ENCODE measurements around the gene KICS2. TPM values are rescaled to one million over a fixed set of nuclear protein-coding genes. Genes with fewer than 3 reads are reported as not detected.
"Not testable (repeated sequence)": the region's sequence is repeated elsewhere in the genome, so short reads cannot be mapped to it uniquely, and the experiment has no call there.

KICS2 gene
- total and polyA plus RNA-seq, 2 donors (not counting 3 experiments of a cell fraction or from before 2014, with no cell fraction given), result 1.6 to 3.2 TPM

- H3K4me1 ChIP-seq (ENCODE audit: control insufficient read depth, extremely low read depth, insufficient read depth, low read length), result peaks cover 7% of the 10 kb centered on the region
- no peaks in the 10 kb centered on the region for H3K79me2 ChIP-seq (ENCODE audit: control insufficient read depth, insufficient read depth, low read length)
- no peak overlapping the region for H3K4me2 ChIP-seq (ENCODE audit: insufficient read depth, low read length)
- TF ChIP-seq POLR2A (IDR thresholded peaks at IDR 0.05; ENCODE audit: low read depth, low read length) (no peak), FOS (IDR thresholded peaks at IDR 0.05; ENCODE audit: borderline replicate concordance, insufficient read depth, low read length) (no peak), POLR2AphosphoS5 (IDR thresholded peaks at IDR 0.05; ENCODE audit: insufficient read depth, low read depth, low read length) (no peak), MYC (IDR thresholded peaks at IDR 0.05; ENCODE audit: low read depth, low read length) (no peak), JUN (IDR thresholded peaks at IDR 0.05; ENCODE audit: borderline replicate concordance, insufficient read depth, insufficient read length, low read depth) (no peak), EZH2 (IDR thresholded peaks at IDR 0.05; ENCODE audit: borderline replicate concordance, low read depth, low read length, severe bottlenecking) (no peak), GATA2 (IDR thresholded peaks at IDR 0.05; ENCODE audit: insufficient read depth, insufficient read length, low read depth, low read length) (no peak)
- TF ChIP-seq, protein P1, sequence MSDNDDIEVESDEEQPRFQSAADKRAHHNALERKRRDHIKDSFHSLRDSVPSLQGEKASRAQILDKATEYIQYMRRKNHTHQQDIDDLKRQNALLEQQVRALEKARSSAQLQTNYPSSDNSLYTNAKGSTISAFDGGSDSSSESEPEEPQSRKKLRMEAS (IDR thresholded peaks at IDR 0.05; ENCODE audit: insufficient read depth, insufficient read length), result no peak
- TF ChIP-seq, protein P2, sequence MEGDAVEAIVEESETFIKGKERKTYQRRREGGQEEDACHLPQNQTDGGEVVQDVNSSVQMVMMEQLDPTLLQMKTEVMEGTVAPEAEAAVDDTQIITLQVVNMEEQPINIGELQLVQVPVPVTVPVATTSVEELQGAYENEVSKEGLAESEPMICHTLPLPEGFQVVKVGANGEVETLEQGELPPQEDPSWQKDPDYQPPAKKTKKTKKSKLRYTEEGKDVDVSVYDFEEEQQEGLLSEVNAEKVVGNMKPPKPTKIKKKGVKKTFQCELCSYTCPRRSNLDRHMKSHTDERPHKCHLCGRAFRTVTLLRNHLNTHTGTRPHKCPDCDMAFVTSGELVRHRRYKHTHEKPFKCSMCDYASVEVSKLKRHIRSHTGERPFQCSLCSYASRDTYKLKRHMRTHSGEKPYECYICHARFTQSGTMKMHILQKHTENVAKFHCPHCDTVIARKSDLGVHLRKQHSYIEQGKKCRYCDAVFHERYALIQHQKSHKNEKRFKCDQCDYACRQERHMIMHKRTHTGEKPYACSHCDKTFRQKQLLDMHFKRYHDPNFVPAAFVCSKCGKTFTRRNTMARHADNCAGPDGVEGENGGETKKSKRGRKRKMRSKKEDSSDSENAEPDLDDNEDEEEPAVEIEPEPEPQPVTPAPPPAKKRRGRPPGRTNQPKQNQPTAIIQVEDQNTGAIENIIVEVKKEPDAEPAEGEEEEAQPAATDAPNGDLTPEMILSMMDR (IDR thresholded peaks at IDR 0.05; ENCODE audit: extremely low read depth in 1 of 2, insufficient read depth in 1 of 2, low read depth in 1 of 2, low read length in 2 of 2), result no peak
- DNase-seq (ENCODE audit: low read depth, low spot score) (no peak), FAIRE-seq (no peak)
- H2AFZ ChIP-seq (ENCODE audit: low read depth, low read length), result peak overlapping the region; percentile 27
- BruUV-seq (replicated peaks), result no TSS peak
- ChIA-PET CTCF (interaction anchor here (0.9 to 1.8 kb wide), 4 partner anchors 11 to 375 kb away, joined by 4 to 10 read pairs (median 6); partner anchors contain the start of gene SRGAP1), POLR2A (interaction anchor here (0.7 kb wide), 1 partner anchor 12 kb away, joined by 3 read pairs; no protein-coding TSS in a partner anchor)
- no peak overlapping the region for H3K4me3 ChIP-seq (replicated peaks in 1 of 3; ENCODE audit: insufficient read depth in 1 of 3, low read depth in 1 of 3, low read length in 3 of 3)
- no peak overlapping the region for H3K9ac ChIP-seq (replicated peaks; ENCODE audit: extremely low read depth, insufficient read depth, low read length)
- no peaks in the 10 kb centered on the region for H3K36me3 ChIP-seq (ENCODE audit: control insufficient read depth in 2 of 2, extremely low read depth in 1 of 2, insufficient read depth in 2 of 2, low read length in 2 of 2)
- dilution Hi-C loops (cut with MboI; ENCODE audit: extremely low pct_ligation_motif_present, low sequenced_read_pairs), result no loop called here
- no peaks in the 10 kb centered on the region for H3K9me3 ChIP-seq (replicated peaks; ENCODE audit: control insufficient read depth, insufficient read depth, low read length)
- H4K20me1 ChIP-seq (replicated peaks; ENCODE audit: control insufficient read depth, extremely low read depth, insufficient read depth, low read length), result no peaks in the 10 kb centered on the region
- intact Hi-C loops (cut with micrococcal nuclease), result no loop called here
- no peaks in the 10 kb centered on the region for H3K27me3 ChIP-seq (ENCODE audit: control insufficient read depth in 2 of 2, insufficient read depth in 2 of 2, low read length in 2 of 2)
- H3K9me1 ChIP-seq (replicated peaks; ENCODE audit: control insufficient read depth, extremely low read depth, insufficient read depth, low read length), result no peaks in the 10 kb centered on the region
- H3K27ac ChIP-seq (ENCODE audit: insufficient read depth, low read depth, low read length), result no peak overlapping the region
Observed at GRCh38 chr12:64218597-64218996, 3.5 kb downstream of the KICS2 start.

GRCh38 chr12:64217643-64218042 lies 4.5 kb downstream of the KICS2 start:
- H3K4me3 ChIP-seq (replicated peaks in 1 of 3; ENCODE audit: insufficient read depth in 1 of 3, low read depth in 1 of 3, low read length in 3 of 3); H3K9ac ChIP-seq (replicated peaks; ENCODE audit: extremely low read depth, insufficient read depth, low read length); H3K9me3 ChIP-seq (replicated peaks; ENCODE audit: control insufficient read depth, insufficient read depth, low read length); H3K36me3 ChIP-seq (ENCODE audit: control insufficient read depth in 2 of 2, extremely low read depth in 1 of 2, insufficient read depth in 2 of 2, low read length in 2 of 2); dilution Hi-C loops (cut with MboI; ENCODE audit: extremely low pct_ligation_motif_present, low sequenced_read_pairs); H3K4me2 ChIP-seq (ENCODE audit: insufficient read depth, low read length); BruUV-seq (replicated peaks); POLR2A ChIA-PET; FAIRE-seq; H3K27ac ChIP-seq (ENCODE audit: insufficient read depth, low read depth, low read length); intact Hi-C loops (cut with micrococcal nuclease); H4K20me1 ChIP-seq (replicated peaks; ENCODE audit: control insufficient read depth, extremely low read depth, insufficient read depth, low read length); H3K9me1 ChIP-seq (replicated peaks; ENCODE audit: control insufficient read depth, extremely low read depth, insufficient read depth, low read length); H3K79me2 ChIP-seq (ENCODE audit: control insufficient read depth, insufficient read depth, low read length); H3K27me3 ChIP-seq (ENCODE audit: control insufficient read depth in 2 of 2, insufficient read depth in 2 of 2, low read length in 2 of 2); DNase-seq (ENCODE audit: low read depth, low spot score); H3K4me1 ChIP-seq (ENCODE audit: control insufficient read depth, extremely low read depth, insufficient read depth, low read length); H2AFZ ChIP-seq (ENCODE audit: low read depth, low read length): not testable (repeated sequence)
- CTCF ChIA-PET, result interaction anchor here (0.9 to 1.8 kb wide), 3 partner anchors 30 to 374 kb away, joined by 3 to 10 read pairs (median 5); partner anchors contain the start of gene SRGAP1

Measured in endothelial cell of umbilical vein (primary cell).